ENCODE data around the gene FHIT. TPM values are rescaled to one million over a fixed set of nuclear protein-coding genes. Genes with fewer than 3 reads are reported as not detected.

FHIT gene
- total and polyA plus RNA-seq, 2 experiments from 2014 or later = 9.7 to 16.2 TPM

GRCh38 chr3:59836531-59836930 is 1414.7 kb downstream of the FHIT start:
- no peak overlapping the region for H3K27ac ChIP-seq
- WGBS (ENCODE audit: low lambda C conversion rate, missing lambda C conversion rate) = 87% methylated on average over 3 of the region's 3 CpGs
- H4K20me1 ChIP-seq (ENCODE audit: insufficient read depth, poor library complexity, severe bottlenecking) = no peaks in the 10 kb centered on the region
- no peaks in the 10 kb centered on the region for H3K4me1 ChIP-seq (ENCODE audit: insufficient read depth)
- no peak for DNase-seq (ENCODE audit: low spot score)
- H3K79me2 ChIP-seq = no peaks in the 10 kb centered on the region
- TF ChIP-seq EZH2 (IDR thresholded peaks at IDR 0.05; ENCODE audit: borderline replicate concordance) (no peak), EZH2phosphoT487 (IDR thresholded peaks at IDR 0.05; ENCODE audit: low read depth, severe bottlenecking, unreplicated experiment) (no peak), CTCF (IDR thresholded peaks at IDR 0.05; ENCODE audit: poor library complexity) (no peak)
- no peaks in the 10 kb centered on the region for H3K36me3 ChIP-seq (replicated peaks; ENCODE audit: insufficient read depth, low read depth)
- H3K27me3 ChIP-seq = no peaks in the 10 kb centered on the region
- H3K4me3 ChIP-seq = no peak overlapping the region
- no peaks in the 10 kb centered on the region for H3K9me2 ChIP-seq (replicated peaks; ENCODE audit: insufficient read depth)
- H3K4me2 ChIP-seq = no peak overlapping the region
- no peaks in the 10 kb centered on the region for H3K9me3 ChIP-seq (ENCODE audit: low read depth)
- no peak overlapping the region for H2AFZ ChIP-seq

GRCh38 chr3:59832702-59833101 is 1418.5 kb downstream of the FHIT start:
- H3K79me2 ChIP-seq = no peaks in the 10 kb centered on the region
- no peak overlapping the region for H3K4me2 ChIP-seq
- no peak overlapping the region for H2AFZ ChIP-seq
- H3K36me3 ChIP-seq (replicated peaks; ENCODE audit: insufficient read depth, low read depth) = no peaks in the 10 kb centered on the region
- H3K4me3 ChIP-seq = no peak overlapping the region
- no peak for DNase-seq (ENCODE audit: low spot score)
- H3K4me1 ChIP-seq (ENCODE audit: insufficient read depth) = no peaks in the 10 kb centered on the region
- 77% methylated on average over 3 of the region's 3 CpGs for WGBS (ENCODE audit: low lambda C conversion rate, missing lambda C conversion rate)
- no peaks in the 10 kb centered on the region for H3K9me3 ChIP-seq (ENCODE audit: low read depth)
- H4K20me1 ChIP-seq (ENCODE audit: insufficient read depth, poor library complexity, severe bottlenecking) = no peaks in the 10 kb centered on the region
- TF ChIP-seq CTCF (IDR thresholded peaks at IDR 0.05; ENCODE audit: poor library complexity) (no peak), EZH2phosphoT487 (IDR thresholded peaks at IDR 0.05; ENCODE audit: low read depth, severe bottlenecking, unreplicated experiment) (no peak), EZH2 (IDR thresholded peaks at IDR 0.05; ENCODE audit: borderline replicate concordance) (no peak)
- H3K27me3 ChIP-seq = no peaks in the 10 kb centered on the region
- H3K27ac ChIP-seq = no peak overlapping the region
- no peaks in the 10 kb centered on the region for H3K9me2 ChIP-seq (replicated peaks; ENCODE audit: insufficient read depth)

- Histone ChIP-seq H3K9me2 (replicated peaks; ENCODE audit: insufficient read depth) (no peaks in the 10 kb centered on the region), H4K20me1 (ENCODE audit: insufficient read depth, poor library complexity, severe bottlenecking) (no peaks in the 10 kb centered on the region), H3K27me3 (no peaks in the 10 kb centered on the region), H3K4me1 (ENCODE audit: insufficient read depth) (no peaks in the 10 kb centered on the region), H3K9me3 (ENCODE audit: low read depth) (no peaks in the 10 kb centered on the region), H3K4me3 (no peak overlapping the region), H2AFZ (no peak overlapping the region), H3K4me2 (no peak overlapping the region), H3K36me3 (replicated peaks; ENCODE audit: insufficient read depth, low read depth) (no peaks in the 10 kb centered on the region), H3K79me2 (no peaks in the 10 kb centered on the region), H3K27ac (no peak overlapping the region)
- TF ChIP-seq CTCF (IDR thresholded peaks at IDR 0.05; ENCODE audit: poor library complexity) (no peak), EZH2 (IDR thresholded peaks at IDR 0.05; ENCODE audit: borderline replicate concordance) (no peak), EZH2phosphoT487 (IDR thresholded peaks at IDR 0.05; ENCODE audit: low read depth, severe bottlenecking, unreplicated experiment) (no peak)
- WGBS (ENCODE audit: low lambda C conversion rate, missing lambda C conversion rate) = 76% methylated on average over 3 of the region's 3 CpGs
- DNase-seq (ENCODE audit: low spot score) = no peak
These were observed 1419.0 kb downstream of the FHIT start for GRCh38 chr3:59832241-59832640.

GRCh38 chr3:59831394-59831793 is 1419.9 kb downstream of the FHIT start:
- no peak for TF ChIP-seq EZH2 (IDR thresholded peaks at IDR 0.05; ENCODE audit: borderline replicate concordance)
- TF ChIP-seq EZH2phosphoT487 (IDR thresholded peaks at IDR 0.05; ENCODE audit: low read depth, severe bottlenecking, unreplicated experiment) = no peak
- no peak for TF ChIP-seq CTCF (IDR thresholded peaks at IDR 0.05; ENCODE audit: poor library complexity)
- no peaks in the 10 kb centered on the region for H3K9me3 ChIP-seq (ENCODE audit: low read depth)
- H3K27ac ChIP-seq = no peak overlapping the region
- no peaks in the 10 kb centered on the region for H3K36me3 ChIP-seq (replicated peaks; ENCODE audit: insufficient read depth, low read depth)
- no peak overlapping the region for H2AFZ ChIP-seq
- 75% methylated on average over 2 of the region's 2 CpGs for WGBS (ENCODE audit: low lambda C conversion rate, missing lambda C conversion rate)
- H3K4me3 ChIP-seq = no peak overlapping the region
- H3K4me2 ChIP-seq = no peak overlapping the region
- H4K20me1 ChIP-seq (ENCODE audit: insufficient read depth, poor library complexity, severe bottlenecking) = no peaks in the 10 kb centered on the region
- no peaks in the 10 kb centered on the region for H3K27me3 ChIP-seq
- no peaks in the 10 kb centered on the region for H3K79me2 ChIP-seq
- no peaks in the 10 kb centered on the region for H3K9me2 ChIP-seq (replicated peaks; ENCODE audit: insufficient read depth)
- no peaks in the 10 kb centered on the region for H3K4me1 ChIP-seq (ENCODE audit: insufficient read depth)
- DNase-seq (ENCODE audit: low spot score) = no peak

Measured in hepatocyte (in vitro differentiated cells).